DOHH2 (cell line): ENCODE results near the gene STX18.
"Not testable (repeated sequence)": the region's sequence is repeated elsewhere in the genome, so short reads cannot be mapped to it uniquely, and the experiment has no call there.

Experiments
- H3F3A ChIP-seq: fragments of 200-600 bp; sonication (generic), shearing (Covaris generic); 2 replicates; pipeline ENCODE4 v1.6.0; 2016; ENCODE audit warnings: antibody characterized with exemption, mild to moderate bottlenecking; ENCODE audit not compliant: control insufficient read depth, insufficient read depth
- H3K27ac ChIP-seq: fragments of 200-600 bp; sonication (generic); 2 replicates; pipeline ENCODE4 v1.5.1; 2014; ENCODE audit warnings: low read depth, mild to moderate bottlenecking, low read length, moderate library complexity
- H3K27me3 ChIP-seq: fragments of 200-600 bp; sonication (generic); 2 replicates; pipeline ENCODE4 v1.6.1; 2014; ENCODE audit warnings: mild to moderate bottlenecking, low read length, mixed read lengths; ENCODE audit not compliant: control insufficient read depth
- H3K36me3 ChIP-seq: fragments of 200-600 bp; sonication (generic); 2 replicates; pipeline ENCODE4 v1.6.1; 2014; ENCODE audit warnings: mild to moderate bottlenecking, low read length, moderate library complexity, mixed read lengths; ENCODE audit not compliant: control insufficient read depth
- H3K4me1 ChIP-seq: fragments of 200-600 bp; sonication (generic); 2 replicates; pipeline ENCODE4 v1.6.1; 2014; ENCODE audit warnings: mild to moderate bottlenecking, low read length, mixed read lengths; ENCODE audit not compliant: control insufficient read depth
- H3K4me2 ChIP-seq: fragments of 200-600 bp; sonication (generic); 2 replicates; pipeline ENCODE4 v1.6.0; 2014; ENCODE audit warnings: mild to moderate bottlenecking, low read length, moderate library complexity
- H3K4me3 ChIP-seq: fragments of 200-600 bp; sonication (generic); 2 replicates; pipeline ENCODE4 v1.5.1; 2014; ENCODE audit warnings: mild to moderate bottlenecking, low read length, mixed read lengths
- H3K79me2 ChIP-seq: fragments of 200-600 bp; sonication (generic); 2 replicates; pipeline ENCODE4 v1.6.1; 2014; ENCODE audit warnings: mild to moderate bottlenecking, low read length, mixed read lengths; ENCODE audit not compliant: control insufficient read depth
- H3K9me2 ChIP-seq: fragments of 200-600 bp; sonication (generic); replicated peaks from 2 replicates; pipeline ENCODE4 v1.6.1; 2014; ENCODE audit warnings: mild to moderate bottlenecking, low read length, mixed read lengths; ENCODE audit not compliant: control insufficient read depth
- H3K9me3 ChIP-seq: fragments of 200-600 bp; sonication (generic); 2 replicates; pipeline ENCODE4 v1.6.1; 2014; ENCODE audit warnings: antibody characterized with exemption, low read length, mixed read lengths; ENCODE audit not compliant: control insufficient read depth, insufficient read depth
- H4K20me1 ChIP-seq: fragments of 200-600 bp; sonication (generic); 2 replicates; pipeline ENCODE4 v1.6.0; 2014; ENCODE audit warnings: low read depth, mild to moderate bottlenecking, antibody characterized with exemption, low read length, moderate library complexity; ENCODE audit not compliant: control insufficient read depth, insufficient read depth
- CTCF ChIP-seq: fragments of 200-600 bp; sonication (generic); IDR thresholded peaks from one replicate; pipeline ENCODE4 v1.5.1; 2014; ENCODE audit warnings: antibody characterized with exemption, mild to moderate bottlenecking, low read depth, low read length; ENCODE audit not compliant: poor library complexity, severe bottlenecking
- EZH2phosphoT487 ChIP-seq: fragments of 200-600 bp; sonication (generic); IDR thresholded peaks from 2 replicates; pipeline ENCODE4 v1.6.1; 2017; ENCODE audit warnings: borderline replicate concordance, mild to moderate bottlenecking, antibody characterized with exemption, low read length, moderate library complexity, mixed read lengths

Gene STX18

GRCh38 chr4:4572821-4573220, 31.0 kb upstream of the STX18 start:
- H3F3A ChIP-seq = no peaks in the 10 kb centered on the region
- H3K9me3 ChIP-seq = no peaks in the 10 kb centered on the region
- H3K27me3 ChIP-seq = no peaks in the 10 kb centered on the region

GRCh38 chr4:4569861-4570260, 28.0 kb upstream of the STX18 start:
- not testable (repeated sequence) for H4K20me1 ChIP-seq, H3F3A ChIP-seq, H3K27me3 ChIP-seq

More at GRCh38 chr4:4572821-4573220, 31.0 kb upstream of the STX18 start:
- no peak overlapping the region for H3K4me3 ChIP-seq
- no peak overlapping the region for H3K4me2 ChIP-seq
- TF ChIP-seq EZH2phosphoT487 (no peak), CTCF (no peak)
- H3K27ac ChIP-seq = no peak overlapping the region
- H3K9me2 ChIP-seq = no peaks in the 10 kb centered on the region
- H3K4me1 ChIP-seq = peaks cover 18% of the 10 kb centered on the region
- peaks cover 6% of the 10 kb centered on the region; the same call in 1 of the 2 replicates for H3K36me3 ChIP-seq
- H4K20me1 ChIP-seq = no peaks in the 10 kb centered on the region
- H3K79me2 ChIP-seq = no peaks in the 10 kb centered on the region

DNA sequence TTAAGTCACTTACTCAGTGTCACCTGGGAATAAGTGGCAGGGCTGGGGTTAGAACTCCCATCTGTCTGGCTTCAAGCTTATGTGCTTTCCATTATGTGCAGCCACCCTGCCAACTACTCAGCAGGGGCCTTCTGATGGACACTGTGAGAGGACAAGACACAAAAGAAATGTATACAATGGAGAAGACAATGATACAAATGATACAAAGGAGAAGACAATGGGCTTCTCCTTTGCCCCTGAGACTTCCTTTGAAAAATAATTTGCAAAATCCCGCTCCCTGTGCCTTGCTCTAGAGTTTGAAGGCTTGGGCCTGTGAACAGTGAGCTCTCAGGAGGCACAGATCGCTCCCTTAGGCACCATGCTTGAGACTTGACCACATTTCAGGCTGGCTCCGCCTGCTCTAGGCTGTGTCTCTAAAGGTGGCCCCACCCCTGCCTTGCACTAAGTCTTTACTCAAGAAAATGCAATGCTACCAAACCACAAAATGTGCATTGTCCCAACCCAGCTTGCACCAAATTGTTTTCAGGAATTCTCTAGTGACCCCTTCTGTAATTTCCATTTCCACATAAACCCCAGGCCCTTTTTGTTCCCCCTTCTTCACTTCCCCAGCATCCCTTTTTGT, 27.1 kb upstream of the STX18 start:
- no peak for TF ChIP-seq CTCF
- TF ChIP-seq EZH2phosphoT487 = no peak
- H3K36me3 ChIP-seq = peaks cover 18% of the 10 kb centered on the region; the same call in 1 of the 2 replicates
- no peaks in the 10 kb centered on the region for H4K20me1 ChIP-seq
- H3K4me3 ChIP-seq = no peak overlapping the region
- no peaks in the 10 kb centered on the region for H3K9me3 ChIP-seq
- no peaks in the 10 kb centered on the region for H3F3A ChIP-seq
- H3K79me2 ChIP-seq = no peaks in the 10 kb centered on the region
- no peaks in the 10 kb centered on the region for H3K9me2 ChIP-seq
- H3K4me2 ChIP-seq = no peak overlapping the region
- no peak overlapping the region for H3K27ac ChIP-seq
- H3K4me1 ChIP-seq = no peaks in the 10 kb centered on the region
- H3K27me3 ChIP-seq = no peaks in the 10 kb centered on the region

More at GRCh38 chr4:4569861-4570260, 28.0 kb upstream of the STX18 start:
- not testable (repeated sequence) for H3K4me3 ChIP-seq, H3K4me1 ChIP-seq, H3K9me3 ChIP-seq, H3K4me2 ChIP-seq, H3K27ac ChIP-seq, H3K79me2 ChIP-seq, H3K9me2 ChIP-seq
- H3K36me3 ChIP-seq = peaks cover 11% of the 10 kb centered on the region; the same call in 1 of the 2 replicates

GRCh38 chr4:4566359-4566758, 24.5 kb upstream of the STX18 start:
- H3K4me2 ChIP-seq, H3K27me3 ChIP-seq, H3F3A ChIP-seq, H4K20me1 ChIP-seq, H3K27ac ChIP-seq, H3K9me3 ChIP-seq, H3K9me2 ChIP-seq, H3K4me3 ChIP-seq, H3K4me1 ChIP-seq, H3K79me2 ChIP-seq: not testable (repeated sequence)
- peaks cover 19% of the 10 kb centered on the region; the same call in 1 of the 2 replicates for H3K36me3 ChIP-seq
